RWPE2 (cell line): Measurements from ENCODE around the gene GGA2.

ENCODE experiments used
- ATAC-seq: fragments of 200-7000 bp; cut with Tn5 transposase; 3 replicates; pipeline ENCODE4 v1.9.1; 2021; ENCODE audit warnings: low read depth
- DNase-seq: peaks from one replicate; pipeline ENCODE4 v3.0.0-alpha.2; 2020; ENCODE audit warnings: low spot score
- H3K27ac ChIP-seq: fragments of 450-650 bp; 2 replicates; pipeline ENCODE4 v1.5.1; 2017; ENCODE audit warnings: mild to moderate bottlenecking; ENCODE audit not compliant: poor library complexity, severe bottlenecking
- H3K27me3 ChIP-seq: fragments of 250-450 bp; sonication (Bioruptor Pico); 2 replicates; pipeline ENCODE4 v1.5.1; 2021; ENCODE audit warnings: mild to moderate bottlenecking, moderate library complexity; ENCODE audit not compliant: insufficient read depth, poor library complexity, severe bottlenecking
- H3K36me3 ChIP-seq: fragments of 250-450 bp; sonication (Bioruptor Pico); 2 replicates; pipeline ENCODE4 v1.5.1; 2020; ENCODE audit warnings: low read depth, mild to moderate bottlenecking, moderate library complexity
- H3K4me1 ChIP-seq: fragments of 250-450 bp; sonication (Bioruptor Pico); 2 replicates; pipeline ENCODE4 v1.5.1; 2021; ENCODE audit warnings: mild to moderate bottlenecking, moderate library complexity; ENCODE audit not compliant: insufficient read depth, poor library complexity, severe bottlenecking
- H3K4me3 ChIP-seq: fragments of 250-450 bp; sonication (Bioruptor Pico); 2 replicates; pipeline ENCODE4 v1.5.1; 2021; ENCODE audit warnings: mild to moderate bottlenecking, moderate library complexity; ENCODE audit not compliant: severe bottlenecking
- H3K9me3 ChIP-seq: fragments of 250-450 bp; sonication (Bioruptor Pico); 2 replicates; pipeline ENCODE4 v1.5.1; 2021; ENCODE audit warnings: mild to moderate bottlenecking, moderate library complexity; ENCODE audit not compliant: severe bottlenecking
- CTCF ChIP-seq: fragments of 450-650 bp; IDR thresholded peaks from one replicate; pipeline ENCODE4 v1.5.1; 2017; ENCODE audit warnings: mild to moderate bottlenecking, moderate library complexity; ENCODE audit not compliant: poor library complexity, severe bottlenecking

Gene GGA2

GRCh38 chr16:23523876-23524385 lies 13.6 kb upstream of the GGA2 start:
- no peaks in the 10 kb centered on the region for H3K27me3 ChIP-seq
- H3K4me1 ChIP-seq: no peaks in the 10 kb centered on the region
- H3K36me3 ChIP-seq: peaks cover 77% of the 10 kb centered on the region
- no peak overlapping the region for H3K4me3 ChIP-seq
- no peaks in the 10 kb centered on the region for H3K9me3 ChIP-seq
- TF ChIP-seq CTCF: no peak
- no peak for ATAC-seq
- H3K27ac ChIP-seq: no peak overlapping the region
- no peak for DNase-seq

- Histone ChIP-seq H3K4me3 (no peak overlapping the region), H3K9me3 (no peaks in the 10 kb centered on the region), H3K4me1 (no peaks in the 10 kb centered on the region), H3K27ac (no peak overlapping the region), H3K27me3 (no peaks in the 10 kb centered on the region), H3K36me3 (peaks cover 75% of the 10 kb centered on the region)
- ATAC-seq (no peak), DNase-seq (no peak)
- TF ChIP-seq CTCF: no peak
Observed at GRCh38 chr16:23523321-23523720, 13.0 kb upstream of the GGA2 start.

- Histone ChIP-seq H3K27ac (no peak overlapping the region), H3K4me3 (no peak overlapping the region), H3K36me3 (peaks cover 67% of the 10 kb centered on the region), H3K9me3 (no peaks in the 10 kb centered on the region), H3K27me3 (no peaks in the 10 kb centered on the region), H3K4me1 (no peaks in the 10 kb centered on the region)
- TF ChIP-seq CTCF: no peak
- no peak for ATAC-seq
- DNase-seq: no peak
Observed at GRCh38 chr16:23521965-23522364, 11.7 kb upstream of the GGA2 start.

GRCh38 chr16:23521037-23521743 lies 10.9 kb upstream of the GGA2 start:
- no peak overlapping the region for H3K4me3 ChIP-seq
- no peaks in the 10 kb centered on the region for H3K27me3 ChIP-seq
- no peak overlapping the region for H3K27ac ChIP-seq
- no peak for DNase-seq
- H3K4me1 ChIP-seq: no peaks in the 10 kb centered on the region
- TF ChIP-seq CTCF: no peak
- H3K9me3 ChIP-seq: no peaks in the 10 kb centered on the region
- no peak for ATAC-seq
- peaks cover 61% of the 10 kb centered on the region for H3K36me3 ChIP-seq

GRCh38 chr16:23520500-23520899 lies 10.2 kb upstream of the GGA2 start:
- ATAC-seq: no peak
- no peak for TF ChIP-seq CTCF
- no peaks in the 10 kb centered on the region for H3K27me3 ChIP-seq
- H3K4me1 ChIP-seq: no peaks in the 10 kb centered on the region
- H3K36me3 ChIP-seq: peaks cover 56% of the 10 kb centered on the region
- no peaks in the 10 kb centered on the region for H3K9me3 ChIP-seq
- H3K27ac ChIP-seq: no peak overlapping the region
- DNase-seq: no peak
- no peak overlapping the region for H3K4me3 ChIP-seq
